Measurements from ENCODE around the gene CFAP74.

CFAP74 gene

GRCh38 chr1:2046174-2046917, 42.8 kb upstream of the CFAP74 start:
- Histone ChIP-seq H3K4me1 (ENCODE audit: control insufficient read depth, insufficient read depth, low read length) (peaks cover 6% of the 10 kb centered on the region), H3K4me3 (ENCODE audit: low read depth, low read length) (no peak overlapping the region), H3K27me3 (ENCODE audit: control insufficient read depth, insufficient read depth, low read length) (no peaks in the 10 kb centered on the region), H3K9me3 (ENCODE audit: control insufficient read depth, insufficient read depth, low read length) (no peaks in the 10 kb centered on the region), H3K9ac (ENCODE audit: low read depth, low read length) (no peak overlapping the region), H3K36me3 (ENCODE audit: control insufficient read depth, insufficient read depth, low read length) (no peaks in the 10 kb centered on the region)

DNA sequence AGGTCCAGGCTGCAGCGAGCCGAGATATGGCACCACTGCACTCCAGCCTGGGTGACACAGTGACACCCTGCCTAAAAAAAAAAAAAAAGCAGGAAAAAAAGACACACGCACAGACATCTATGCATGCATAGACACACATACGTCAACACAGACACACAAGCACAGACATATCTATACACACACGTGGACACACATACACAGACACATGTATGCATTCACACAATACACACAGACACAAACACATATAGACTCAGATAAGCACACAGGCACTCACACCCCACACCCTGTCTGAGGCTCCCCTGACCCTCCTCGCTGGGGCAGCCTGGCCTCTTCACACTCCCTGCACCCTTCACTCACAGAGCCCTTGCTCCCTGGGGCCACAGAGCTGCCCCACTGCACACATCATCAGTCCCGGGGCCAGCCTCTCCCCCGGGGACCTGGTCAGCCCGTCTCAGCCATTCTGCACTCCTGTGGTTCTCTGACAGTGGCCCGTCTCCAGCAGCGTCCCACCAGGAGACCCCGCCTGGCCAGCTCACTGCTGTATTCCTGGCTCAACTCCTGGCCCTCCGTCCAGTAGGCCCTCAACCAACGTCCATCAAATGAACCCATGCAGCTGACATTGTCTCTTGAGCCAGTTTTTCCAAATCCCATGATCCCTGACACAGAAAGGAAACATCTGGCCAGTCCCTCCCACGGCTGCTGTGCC, 42.0 kb upstream of the CFAP74 start:
- Histone ChIP-seq H3K4me1 (ENCODE audit: control insufficient read depth, insufficient read depth, low read length) (peaks cover 6% of the 10 kb centered on the region), H3K9ac (ENCODE audit: low read depth, low read length) (no peak overlapping the region), H3K4me3 (ENCODE audit: low read depth, low read length) (no peak overlapping the region), H3K9me3 (ENCODE audit: control insufficient read depth, insufficient read depth, low read length) (no peaks in the 10 kb centered on the region), H3K36me3 (ENCODE audit: control insufficient read depth, insufficient read depth, low read length) (no peaks in the 10 kb centered on the region), H3K27me3 (ENCODE audit: control insufficient read depth, insufficient read depth, low read length) (no peaks in the 10 kb centered on the region)

DNA sequence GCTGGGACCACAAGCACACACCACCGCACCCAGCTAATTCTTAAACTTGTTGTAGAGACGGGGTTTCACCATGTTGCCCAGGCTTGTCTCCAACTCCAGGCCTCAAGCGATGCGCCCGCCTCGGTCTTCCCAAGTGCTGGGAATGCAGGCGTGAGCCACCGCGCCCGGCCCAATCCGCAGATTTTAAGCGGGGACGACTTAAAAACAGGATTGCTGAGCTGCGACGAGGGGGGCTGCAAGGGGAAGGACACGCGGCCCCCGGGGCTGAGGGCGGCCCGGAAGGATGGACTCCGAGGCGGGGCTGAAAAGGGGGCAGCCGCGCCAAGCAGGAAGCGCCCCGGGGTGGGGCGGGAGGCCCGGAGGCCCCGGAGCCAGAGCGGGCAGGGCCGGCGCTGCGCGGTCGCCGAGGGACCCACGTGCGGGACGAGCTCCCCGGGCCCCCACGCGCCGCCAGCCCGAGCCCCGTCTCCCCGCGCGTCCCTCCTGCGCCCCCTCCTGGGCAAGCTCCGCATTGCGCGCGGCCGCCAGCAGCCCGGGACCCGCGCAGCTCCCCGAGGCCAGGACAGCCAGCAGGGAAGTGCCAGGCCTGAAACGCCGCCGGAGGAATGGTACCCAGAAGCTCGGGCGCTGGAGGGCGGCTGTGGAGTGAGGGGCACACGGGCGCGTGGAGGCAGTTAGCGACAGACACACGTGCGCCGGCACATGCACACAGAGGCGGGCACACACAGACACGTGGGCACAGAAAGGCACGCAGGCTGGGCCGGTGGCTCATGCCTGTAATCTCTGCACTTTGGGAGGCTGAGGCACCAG, 41.1 kb upstream of the CFAP74 start:
- Histone ChIP-seq H3K27me3 (ENCODE audit: control insufficient read depth, insufficient read depth, low read length) (no peaks in the 10 kb centered on the region), H3K9me3 (ENCODE audit: control insufficient read depth, insufficient read depth, low read length) (no peaks in the 10 kb centered on the region), H3K9ac (ENCODE audit: low read depth, low read length) (no peak overlapping the region), H3K4me3 (ENCODE audit: low read depth, low read length) (peak overlapping the region; percentile 18), H3K4me1 (ENCODE audit: control insufficient read depth, insufficient read depth, low read length) (peaks cover 6% of the 10 kb centered on the region), H3K36me3 (ENCODE audit: control insufficient read depth, insufficient read depth, low read length) (no peaks in the 10 kb centered on the region)

GRCh38 chr1:2043886-2044285, 40.3 kb upstream of the CFAP74 start:
- no peak overlapping the region for H3K9ac ChIP-seq (ENCODE audit: low read depth, low read length)
- H3K4me3 ChIP-seq (ENCODE audit: low read depth, low read length), result no peak overlapping the region
- H3K9me3 ChIP-seq (ENCODE audit: control insufficient read depth, insufficient read depth, low read length), result no peaks in the 10 kb centered on the region
- H3K4me1 ChIP-seq (ENCODE audit: control insufficient read depth, insufficient read depth, low read length), result peaks cover 3% of the 10 kb centered on the region
- H3K27me3 ChIP-seq (ENCODE audit: control insufficient read depth, insufficient read depth, low read length), result no peaks in the 10 kb centered on the region
- H3K36me3 ChIP-seq (ENCODE audit: control insufficient read depth, insufficient read depth, low read length), result no peaks in the 10 kb centered on the region

GRCh38 chr1:2042830-2043773, 39.5 kb upstream of the CFAP74 start:
- Histone ChIP-seq H3K27me3 (ENCODE audit: control insufficient read depth, insufficient read depth, low read length) (no peaks in the 10 kb centered on the region), H3K4me1 (ENCODE audit: control insufficient read depth, insufficient read depth, low read length) (peaks cover 3% of the 10 kb centered on the region), H3K9ac (ENCODE audit: low read depth, low read length) (no peak overlapping the region), H3K36me3 (ENCODE audit: control insufficient read depth, insufficient read depth, low read length) (no peaks in the 10 kb centered on the region), H3K4me3 (ENCODE audit: low read depth, low read length) (no peak overlapping the region), H3K9me3 (ENCODE audit: control insufficient read depth, insufficient read depth, low read length) (no peaks in the 10 kb centered on the region)

GRCh38 chr1:2041887-2042286, 38.3 kb upstream of the CFAP74 start:
- no peaks in the 10 kb centered on the region for H3K9me3 ChIP-seq (ENCODE audit: control insufficient read depth, insufficient read depth, low read length)
- no peaks in the 10 kb centered on the region for H3K27me3 ChIP-seq (ENCODE audit: control insufficient read depth, insufficient read depth, low read length)
- H3K4me3 ChIP-seq (ENCODE audit: low read depth, low read length), result no peak overlapping the region
- H3K4me1 ChIP-seq (ENCODE audit: control insufficient read depth, insufficient read depth, low read length), result no peaks in the 10 kb centered on the region
- no peaks in the 10 kb centered on the region for H3K36me3 ChIP-seq (ENCODE audit: control insufficient read depth, insufficient read depth, low read length)
- H3K9ac ChIP-seq (ENCODE audit: low read depth, low read length), result no peak overlapping the region

GRCh38 chr1:2041305-2041704, 37.7 kb upstream of the CFAP74 start:
- no peaks in the 10 kb centered on the region for H3K27me3 ChIP-seq (ENCODE audit: control insufficient read depth, insufficient read depth, low read length)
- no peaks in the 10 kb centered on the region for H3K9me3 ChIP-seq (ENCODE audit: control insufficient read depth, insufficient read depth, low read length)
- H3K36me3 ChIP-seq (ENCODE audit: control insufficient read depth, insufficient read depth, low read length), result no peaks in the 10 kb centered on the region
- no peaks in the 10 kb centered on the region for H3K4me1 ChIP-seq (ENCODE audit: control insufficient read depth, insufficient read depth, low read length)
- H3K4me3 ChIP-seq (ENCODE audit: low read depth, low read length), result no peak overlapping the region
- no peak overlapping the region for H3K9ac ChIP-seq (ENCODE audit: low read depth, low read length)

GRCh38 chr1:2039251-2039650, 35.7 kb upstream of the CFAP74 start:
- H3K36me3 ChIP-seq (ENCODE audit: control insufficient read depth, insufficient read depth, low read length), result no peaks in the 10 kb centered on the region
- no peaks in the 10 kb centered on the region for H3K4me1 ChIP-seq (ENCODE audit: control insufficient read depth, insufficient read depth, low read length)
- no peak overlapping the region for H3K9ac ChIP-seq (ENCODE audit: low read depth, low read length)

GRCh38 chr1:2038229-2038628, 34.6 kb upstream of the CFAP74 start:
- Histone ChIP-seq H3K36me3 (ENCODE audit: control insufficient read depth, insufficient read depth, low read length) (no peaks in the 10 kb centered on the region), H3K4me1 (ENCODE audit: control insufficient read depth, insufficient read depth, low read length) (no peaks in the 10 kb centered on the region), H3K9ac (ENCODE audit: low read depth, low read length) (no peak overlapping the region), H3K27me3 (ENCODE audit: control insufficient read depth, insufficient read depth, low read length) (no peaks in the 10 kb centered on the region), H3K4me3 (ENCODE audit: low read depth, low read length) (no peak overlapping the region), H3K9me3 (ENCODE audit: control insufficient read depth, insufficient read depth, low read length) (no peaks in the 10 kb centered on the region)

More at GRCh38 chr1:2039251-2039650, 35.7 kb upstream of the CFAP74 start:
- no peaks in the 10 kb centered on the region for H3K9me3 ChIP-seq (ENCODE audit: control insufficient read depth, insufficient read depth, low read length)
- H3K4me3 ChIP-seq (ENCODE audit: low read depth, low read length), result no peak overlapping the region
- no peaks in the 10 kb centered on the region for H3K27me3 ChIP-seq (ENCODE audit: control insufficient read depth, insufficient read depth, low read length)

DNA sequence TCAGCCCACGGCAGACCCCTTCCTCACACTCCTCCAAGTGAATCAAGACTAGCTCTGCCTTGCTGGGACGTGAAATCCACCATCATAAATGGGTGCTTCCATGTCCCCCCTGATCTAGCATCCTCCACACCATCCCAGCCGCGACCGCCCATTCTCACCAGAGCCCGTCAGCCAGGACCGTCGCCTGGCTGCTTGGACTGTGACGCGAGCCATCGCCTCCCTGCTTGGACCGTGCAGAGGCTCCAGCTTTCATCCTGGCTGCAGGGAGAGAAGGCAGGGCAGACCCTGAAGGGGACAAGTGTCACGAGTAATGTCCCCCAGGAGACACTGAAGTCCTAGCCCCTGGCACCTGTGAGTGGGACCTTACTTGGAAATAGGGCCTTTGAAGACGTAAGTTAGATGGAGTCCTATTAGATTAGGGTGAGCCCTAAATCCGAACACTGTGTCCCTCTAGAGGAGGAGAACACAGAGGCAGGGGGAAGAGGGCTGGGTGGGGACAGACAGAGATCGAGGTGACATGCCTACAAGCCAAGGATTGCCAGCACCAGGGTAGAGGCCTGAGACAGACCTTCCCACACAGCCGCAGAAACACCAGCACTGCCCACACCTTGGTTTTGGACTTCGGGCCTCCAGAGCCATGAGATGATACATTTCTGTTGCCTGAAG, 33.9 kb upstream of the CFAP74 start:
- Histone ChIP-seq H3K9me3 (ENCODE audit: control insufficient read depth, insufficient read depth, low read length) (no peaks in the 10 kb centered on the region), H3K4me3 (ENCODE audit: low read depth, low read length) (no peak overlapping the region), H3K9ac (ENCODE audit: low read depth, low read length) (no peak overlapping the region), H3K27me3 (ENCODE audit: control insufficient read depth, insufficient read depth, low read length) (no peaks in the 10 kb centered on the region), H3K36me3 (ENCODE audit: control insufficient read depth, insufficient read depth, low read length) (no peaks in the 10 kb centered on the region), H3K4me1 (ENCODE audit: control insufficient read depth, insufficient read depth, low read length) (no peaks in the 10 kb centered on the region)

Data from iPS-15b (cell line).